Measurements from ENCODE around the gene RAD51B.

RAD51B gene

DNA sequence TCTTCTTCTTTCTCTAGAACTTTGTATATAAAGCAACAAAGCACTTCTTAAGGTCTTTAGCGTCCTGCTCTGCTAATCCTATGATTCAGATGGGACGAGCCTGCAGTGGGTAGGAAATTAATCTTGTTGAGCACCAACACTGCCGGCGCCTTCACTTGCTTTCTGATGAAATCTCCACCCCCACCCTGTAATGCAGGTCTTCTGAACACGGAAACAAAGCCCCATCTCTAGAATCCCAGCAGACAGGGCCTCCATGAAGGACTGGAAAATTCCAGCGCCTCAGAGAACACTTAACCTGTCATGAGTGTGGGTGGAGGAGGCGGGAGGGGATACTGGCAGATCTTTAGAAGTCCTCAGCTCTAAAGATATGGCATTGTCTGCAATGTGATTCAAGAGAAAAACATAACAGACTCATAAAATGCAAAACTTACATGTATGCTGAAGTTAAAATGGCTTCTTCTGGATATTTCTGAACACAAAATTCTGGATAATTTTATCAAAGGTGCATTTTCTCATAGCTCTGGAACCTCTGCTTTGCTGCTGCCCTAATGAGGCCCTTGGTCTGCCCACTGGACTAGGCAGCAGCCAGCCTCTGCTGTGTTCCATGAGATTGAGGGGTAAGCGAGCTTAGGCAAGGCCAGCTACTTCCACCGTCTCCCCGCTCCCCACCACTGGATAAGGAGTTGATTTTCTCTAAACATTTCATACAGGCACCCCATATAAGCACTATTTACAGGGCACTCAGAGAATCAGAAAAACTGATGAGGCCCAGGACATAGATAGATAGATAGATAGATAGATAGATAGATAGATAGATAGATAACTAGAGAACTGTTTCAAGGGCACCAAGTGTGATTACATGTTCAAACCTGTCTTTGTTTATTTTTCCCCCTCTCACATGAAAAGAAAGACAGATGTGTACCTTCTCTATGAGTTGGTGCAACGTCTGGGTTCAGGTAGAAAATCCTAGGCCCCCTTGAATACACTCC is 930.2 kb downstream of the RAD51B start:
- Histone ChIP-seq H3K36me3 (ENCODE audit: control insufficient read depth, insufficient read depth, low read length) (no peaks in the 10 kb centered on the region), H3K27ac (no peak overlapping the region), H3K4me1 (peaks cover 3% of the 10 kb centered on the region), H3K9ac (no peak overlapping the region), H3K79me2 (no peaks in the 10 kb centered on the region), H2AFZ (no peak overlapping the region), H3K4me3 (ENCODE audit: low read depth, low read length) (no peak overlapping the region), H3K9me3 (ENCODE audit: control insufficient read depth, low read length) (no peaks in the 10 kb centered on the region), H3K27me3 (ENCODE audit: control insufficient read depth, insufficient read depth, low read length) (no peaks in the 10 kb centered on the region), H3K4me2 (ENCODE audit: low read length) (no peak overlapping the region)
- TF ChIP-seq, protein P1, sequence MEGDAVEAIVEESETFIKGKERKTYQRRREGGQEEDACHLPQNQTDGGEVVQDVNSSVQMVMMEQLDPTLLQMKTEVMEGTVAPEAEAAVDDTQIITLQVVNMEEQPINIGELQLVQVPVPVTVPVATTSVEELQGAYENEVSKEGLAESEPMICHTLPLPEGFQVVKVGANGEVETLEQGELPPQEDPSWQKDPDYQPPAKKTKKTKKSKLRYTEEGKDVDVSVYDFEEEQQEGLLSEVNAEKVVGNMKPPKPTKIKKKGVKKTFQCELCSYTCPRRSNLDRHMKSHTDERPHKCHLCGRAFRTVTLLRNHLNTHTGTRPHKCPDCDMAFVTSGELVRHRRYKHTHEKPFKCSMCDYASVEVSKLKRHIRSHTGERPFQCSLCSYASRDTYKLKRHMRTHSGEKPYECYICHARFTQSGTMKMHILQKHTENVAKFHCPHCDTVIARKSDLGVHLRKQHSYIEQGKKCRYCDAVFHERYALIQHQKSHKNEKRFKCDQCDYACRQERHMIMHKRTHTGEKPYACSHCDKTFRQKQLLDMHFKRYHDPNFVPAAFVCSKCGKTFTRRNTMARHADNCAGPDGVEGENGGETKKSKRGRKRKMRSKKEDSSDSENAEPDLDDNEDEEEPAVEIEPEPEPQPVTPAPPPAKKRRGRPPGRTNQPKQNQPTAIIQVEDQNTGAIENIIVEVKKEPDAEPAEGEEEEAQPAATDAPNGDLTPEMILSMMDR (IDR thresholded peaks at IDR 0.05): no peak

DNA sequence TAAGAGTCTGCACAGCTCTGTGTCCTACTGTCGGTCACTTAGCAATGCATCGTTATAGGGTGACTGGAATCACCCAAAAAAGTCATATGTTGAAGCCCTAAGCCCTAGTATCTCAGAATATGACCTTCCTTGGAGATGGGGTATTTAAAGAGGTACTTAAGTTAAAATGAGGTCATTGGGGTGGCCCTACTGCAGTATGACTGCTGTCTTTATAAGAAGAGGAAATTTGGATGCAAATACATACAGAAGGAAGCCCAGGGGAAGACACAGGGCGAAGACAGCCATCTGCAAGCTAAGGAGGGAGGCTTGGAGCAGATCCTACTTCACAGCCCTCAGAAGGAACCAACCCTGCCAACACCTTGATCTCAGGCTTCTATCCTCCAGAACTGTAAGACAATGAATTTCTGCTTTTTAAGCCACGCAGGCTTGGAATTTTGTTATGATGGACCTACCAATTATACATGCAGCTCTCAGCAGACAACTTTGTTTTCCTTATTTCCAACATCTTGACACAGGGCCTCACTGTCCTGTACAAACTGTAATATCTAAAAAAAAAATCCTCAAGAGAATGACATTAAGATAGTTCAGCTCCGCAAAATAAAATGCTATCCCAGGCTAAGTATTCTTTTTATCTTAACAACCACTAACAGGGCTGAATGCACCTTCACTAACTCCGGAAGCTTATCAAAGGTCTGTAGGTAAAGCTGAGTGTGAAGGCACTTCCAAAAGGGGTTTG is 932.9 kb downstream of the RAD51B start:
- Histone ChIP-seq H3K4me1 (no peaks in the 10 kb centered on the region), H3K27me3 (ENCODE audit: control insufficient read depth, insufficient read depth, low read length) (no peaks in the 10 kb centered on the region), H3K9me3 (ENCODE audit: control insufficient read depth, low read length) (no peaks in the 10 kb centered on the region), H3K4me3 (ENCODE audit: low read depth, low read length) (no peak overlapping the region), H3K9ac (no peak overlapping the region), H2AFZ (no peak overlapping the region), H3K36me3 (ENCODE audit: control insufficient read depth, insufficient read depth, low read length) (no peaks in the 10 kb centered on the region), H3K79me2 (no peaks in the 10 kb centered on the region), H3K4me2 (ENCODE audit: low read length) (no peak overlapping the region), H3K27ac (no peak overlapping the region)
- TF ChIP-seq, protein P1 (IDR thresholded peaks at IDR 0.05): no peak

GRCh38 chr14:68753690-68754089 is 934.1 kb downstream of the RAD51B start:
- TF ChIP-seq, protein P1 (IDR thresholded peaks at IDR 0.05): no peak
- H3K27ac ChIP-seq: no peak overlapping the region
- no peaks in the 10 kb centered on the region for H3K79me2 ChIP-seq
- no peaks in the 10 kb centered on the region for H3K4me1 ChIP-seq
- no peak overlapping the region for H2AFZ ChIP-seq
- no peak overlapping the region for H3K4me2 ChIP-seq (ENCODE audit: low read length)
- no peaks in the 10 kb centered on the region for H3K27me3 ChIP-seq (ENCODE audit: control insufficient read depth, insufficient read depth, low read length)
- H3K9me3 ChIP-seq (ENCODE audit: control insufficient read depth, low read length): no peaks in the 10 kb centered on the region
- no peaks in the 10 kb centered on the region for H3K36me3 ChIP-seq (ENCODE audit: control insufficient read depth, insufficient read depth, low read length)
- no peak overlapping the region for H3K4me3 ChIP-seq (ENCODE audit: low read depth, low read length)
- no peak overlapping the region for H3K9ac ChIP-seq

DNA sequence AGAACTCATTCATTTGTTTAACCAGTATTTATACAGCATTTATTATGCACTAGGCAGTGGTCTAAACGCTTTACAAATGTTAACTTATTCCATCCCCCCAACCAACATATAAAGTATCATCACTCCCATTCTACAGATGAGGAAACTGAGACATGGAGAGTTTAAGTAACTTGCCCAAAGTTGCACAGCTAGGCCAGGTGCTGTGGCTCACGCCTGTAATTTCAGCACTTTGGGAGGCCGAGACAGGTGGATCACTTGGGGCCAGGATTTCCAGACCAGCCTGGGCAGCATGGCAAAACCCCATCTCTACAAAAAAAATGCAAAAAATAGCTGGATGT is 935.4 kb downstream of the RAD51B start:
- H3K36me3 ChIP-seq (ENCODE audit: control insufficient read depth, insufficient read depth, low read length): no peaks in the 10 kb centered on the region
- H3K4me1 ChIP-seq: no peaks in the 10 kb centered on the region
- H3K9ac ChIP-seq: no peak overlapping the region

More for the DNA sequence above, 935.4 kb downstream of the RAD51B start:
- H3K27me3 ChIP-seq (ENCODE audit: control insufficient read depth, insufficient read depth, low read length): no peaks in the 10 kb centered on the region
- no peak overlapping the region for H2AFZ ChIP-seq
- TF ChIP-seq, protein P1 (IDR thresholded peaks at IDR 0.05): no peak
- H3K4me3 ChIP-seq (ENCODE audit: low read depth, low read length): no peak overlapping the region
- H3K4me2 ChIP-seq (ENCODE audit: low read length): no peak overlapping the region
- H3K79me2 ChIP-seq: no peaks in the 10 kb centered on the region
- H3K9me3 ChIP-seq (ENCODE audit: control insufficient read depth, low read length): no peaks in the 10 kb centered on the region
- no peak overlapping the region for H3K27ac ChIP-seq

Measured in parathyroid adenoma (tissue), 2 donors.